Psoas muscle (tissue), 8 donors: Measurements from ENCODE around the gene RASSF1. TPM values are rescaled to one million over a fixed set of nuclear protein-coding genes. Genes with fewer than 3 reads are reported as not detected.
"Not testable (repeated sequence)": the region's sequence is repeated elsewhere in the genome, so short reads cannot be mapped to it uniquely, and the experiment has no call there.

Source experiments
- ATAC-seq, 4 donors: fragments of 200-7000 bp; cut with Tn5 transposase; one replicate each; pipeline ENCODE4 v1.9.1; 2020; ENCODE audit warnings: moderate library complexity in 3 of 4, mild to moderate bottlenecking in 2 of 4
- DNase-seq, 2 donors: peaks; one replicate each; pipeline ENCODE4 v3.0.0-alpha.2; 2020
- H3K27ac ChIP-seq: fragments of 200-600 bp; one replicate; pipeline ENCODE4 v1.8.0; 2022
- H3K27me3 ChIP-seq, 3 donors: fragments of 200-600 bp in 1 of 3; one replicate each; pipeline versions ENCODE4 v1.6.1 to v1.8.0; 2013 to 2022; ENCODE audit warnings: low read length in 2 of 3, mild to moderate bottlenecking in 2 of 3, moderate library complexity in 1 of 3; ENCODE audit not compliant: insufficient read depth in 3 of 3
- H3K36me3 ChIP-seq, 2 donors: fragments of 200-600 bp in 1 of 2; one replicate each; pipeline versions ENCODE4 v1.6.1 to v1.8.0; 2013 to 2022; ENCODE audit warnings: low read depth in 1 of 2, mild to moderate bottlenecking in 1 of 2, moderate library complexity in 1 of 2; ENCODE audit not compliant: insufficient read depth in 1 of 2
- H3K4me1 ChIP-seq: fragments of 200-600 bp; one replicate; pipeline ENCODE4 v1.8.0; 2022
- H3K4me3 ChIP-seq: fragments of 200-600 bp; one replicate; pipeline ENCODE4 v1.8.0; 2022; ENCODE audit warnings: mild to moderate bottlenecking
- H3K9me3 ChIP-seq: fragments of 200-600 bp; one replicate; pipeline ENCODE4 v1.8.0; 2022
- CTCF ChIP-seq: fragments of 200-600 bp; IDR thresholded peaks from one replicate; pipeline ENCODE4 v1.8.0; 2022; ENCODE audit warnings: antibody characterized with exemption
- WGBS, 3 donors: extraction: QIAGEN DNeasy Blood & Tissue Kit; methylation state at CpG; one replicate each; pipeline versions ENCODE4 v1.1.6 to v1.1.7; 2013; 5-methylcytosine and 5-hydroxymethylcytosine counted together
- intact Hi-C, 2 donors: fragments of 100-400 bp; cut with DNase I; formaldehyde crosslinking; loops; one replicate each; pipeline versions ENCODE4 v1.11.0 to v1.14.2; 2022
- polyA plus RNA-seq, 3 donors: library from polyadenylated mRNA; stranded (reverse); fragments of 200-250 nt; gene quantifications; one replicate each; pipeline ENCODE4 v1.2.3, GENCODE V29; 2013
- total RNA-seq, 4 donors: library from RNA; stranded (reverse); fragmentation: NEBNext Ultra II Directional in 2 of 4; extraction: Animal tissue kit (Norgen Biotek cat#: 25700) in 2 of 4; gene quantifications; one replicate each; pipeline versions ENCODE4 v1.2.1 to v1.2.4, GENCODE V29; 2021 to 2023
- donor health status: healthy with polysubstance abuse.
- donor health status: DM: no; HTN: no; CAD: no; lungs with moderate emphysema.
- donor health status: Bipolar disorder and iron deficiency.
- donor health status: healthy.
- donor health status: DM: yes; HTN: yes; CAD: no.
- donor health status: DM: no; HTN: no; CAD: no.
- donor health status: DM: no; HTN: no; CAD: no.
- donor health status: DM: yes; HTN: yes; CAD: no.

RASSF1 gene
- total and polyA plus RNA-seq, 7 donors: 10.1 to 84.5 (median 24.2) TPM

GRCh38 chr3:50289130-50289529 lies 51.5 kb downstream of the RASSF1 start:
- WGBS, 3 donors: 91 to 93% (median 93%) methylated on average over 6 of the region's 6 CpGs
- TF ChIP-seq CTCF: no peak
- H3K4me3 ChIP-seq: no peak overlapping the region
- H3K9me3 ChIP-seq: no peaks in the 10 kb centered on the region
- DNase-seq: no peak
- ATAC-seq: no peak
- H3K36me3 ChIP-seq: peaks cover 14 to 46% of the 10 kb centered on the region in 2 donors
- no peaks in the 10 kb centered on the region for H3K27me3 ChIP-seq
- intact Hi-C loops: no loop called here
- peaks cover 20% of the 10 kb centered on the region for H3K4me1 ChIP-seq
- H3K27ac ChIP-seq: no peak overlapping the region

- Histone ChIP-seq H3K27me3 (no peaks in the 10 kb centered on the region), H3K36me3 (peaks cover 14 to 46% of the 10 kb centered on the region in 2 donors), H3K9me3 (no peaks in the 10 kb centered on the region), H3K4me1 (peaks cover 19% of the 10 kb centered on the region), H3K4me3 (no peak overlapping the region), H3K27ac (no peak overlapping the region)
- peak in 1 of 2 donors; percentile 38 for DNase-seq
- intact Hi-C loops: no loop called here
- ATAC-seq: no peak
- no peak for TF ChIP-seq CTCF
- WGBS, 3 donors: 84 to 92% (median 85%) methylated on average over 23 of the region's 23 CpGs
Observed at GRCh38 chr3:50288387-50289007, 52.1 kb downstream of the RASSF1 start.

- Histone ChIP-seq H3K27me3 (no peaks in the 10 kb centered on the region), H3K4me3 (no peak overlapping the region), H3K27ac (no peak overlapping the region), H3K9me3 (no peaks in the 10 kb centered on the region), H3K36me3 (peaks cover 14 to 46% of the 10 kb centered on the region in 2 donors), H3K4me1 (peaks cover 10% of the 10 kb centered on the region)
- TF ChIP-seq CTCF: no peak
- no peak for ATAC-seq
- no peak for DNase-seq
- intact Hi-C loops: no loop called here
- WGBS, 3 donors: 20 to 42% (median 38%) methylated on average over 1 of the region's 1 CpG
Observed at GRCh38 chr3:50287262-50287661, 53.4 kb downstream of the RASSF1 start.

GRCh38 chr3:50286322-50287227 lies 54.1 kb downstream of the RASSF1 start:
- 76 to 87% (median 76%) methylated on average over 27 to 28 of the region's 28 CpGs for WGBS, 3 donors
- Histone ChIP-seq H3K9me3 (no peaks in the 10 kb centered on the region), H3K27me3 (no peaks in the 10 kb centered on the region), H3K27ac (no peak overlapping the region), H3K36me3 (peaks cover 14 to 46% of the 10 kb centered on the region in 2 donors), H3K4me1 (peaks cover 10% of the 10 kb centered on the region), H3K4me3 (no peak overlapping the region)
- intact Hi-C loops: no loop called here
- ATAC-seq (peak in 1 of 4 donors; percentile 10), DNase-seq (no peak)
- no peak for TF ChIP-seq CTCF

GRCh38 chr3:50284121-50284520 lies 56.5 kb downstream of the RASSF1 start:
- H3K27ac ChIP-seq, H3K27me3 ChIP-seq, H3K9me3 ChIP-seq, H3K4me1 ChIP-seq, H3K4me3 ChIP-seq, DNase-seq, intact Hi-C loops, ATAC-seq: not testable (repeated sequence)
- WGBS, 3 donors: 86 to 92% (median 89%) methylated on average over 6 of the region's 6 CpGs
- peaks cover 10 to 30% of the 10 kb centered on the region in 2 donors for H3K36me3 ChIP-seq
